Neural progenitor cell (in vitro differentiated cells): ENCODE measurements around the gene TMEM185B. TPM values are rescaled to one million over a fixed set of nuclear protein-coding genes. Genes with fewer than 3 reads are reported as not detected.

ENCODE experiments used
- DNase-seq: peaks from one replicate; pipeline ENCODE4 v3.0.0-alpha.2; 2016; ENCODE audit warnings: low spot score
- H2AFZ ChIP-seq: fragments of 200-600 bp; sonication (generic); replicated peaks from 2 replicates; pipeline ENCODE4 v1.6.1; 2016; ENCODE audit warnings: antibody characterized with exemption
- H3F3A ChIP-seq: fragments of 200-600 bp; sonication (generic); 2 replicates; pipeline ENCODE4 v1.6.1; 2016; ENCODE audit warnings: antibody characterized with exemption, low read depth
- H3K27ac ChIP-seq: fragments of 200-600 bp; sonication (generic); 2 replicates; pipeline ENCODE4 v1.5.1; 2016; ENCODE audit warnings: mild to moderate bottlenecking
- H3K27me3 ChIP-seq: fragments of 200-600 bp; sonication (generic); 2 replicates; pipeline ENCODE4 v1.6.1; 2016; ENCODE audit warnings: mild to moderate bottlenecking, moderate library complexity
- H3K36me3 ChIP-seq: fragments of 200-600 bp; sonication (generic); 2 replicates; pipeline ENCODE4 v1.5.1; 2016
- H3K4me1 ChIP-seq: fragments of 200-600 bp; sonication (generic); 2 replicates; pipeline ENCODE4 v1.6.1; 2016; ENCODE audit warnings: mixed run types
- H3K4me2 ChIP-seq: fragments of 200-600 bp; sonication (generic); 2 replicates; pipeline ENCODE4 v1.6.1; 2016
- H3K4me3 ChIP-seq: fragments of 200-600 bp; sonication (generic); 2 replicates; pipeline ENCODE4 v1.5.1; 2016
- H3K79me2 ChIP-seq: fragments of 200-600 bp; sonication (generic); 2 replicates; pipeline ENCODE4 v1.6.1; 2016; ENCODE audit warnings: low read depth
- H3K9ac ChIP-seq: fragments of 200-600 bp; sonication (generic); 2 replicates; pipeline ENCODE4 v1.6.1; 2016
- H3K9me3 ChIP-seq: fragments of 200-600 bp; sonication (generic); 2 replicates; pipeline ENCODE4 v1.5.1; 2016; ENCODE audit warnings: low read depth
- H4K20me1 ChIP-seq: fragments of 200-600 bp; sonication (generic); 2 replicates; pipeline ENCODE4 v1.6.1; 2016; ENCODE audit warnings: low read depth
- H3K27ac Mint-ChIP-seq: 3 replicates; pipeline ENCODE4 v1.8.0; 2021; ENCODE audit warnings: mixed read lengths
- H3K27me3 Mint-ChIP-seq: 2 replicates; pipeline ENCODE4 v1.8.0; 2022; ENCODE audit warnings: low read depth, mild to moderate bottlenecking, inconsistent platforms, moderate library complexity, mixed read lengths; ENCODE audit not compliant: insufficient read depth
- H3K36me3 Mint-ChIP-seq: 3 replicates; pipeline ENCODE4 v1.8.0; 2021; ENCODE audit warnings: mixed read lengths
- H3K4me1 Mint-ChIP-seq: 3 replicates; pipeline ENCODE4 v1.8.0; 2021; ENCODE audit warnings: mixed read lengths
- H3K4me3 Mint-ChIP-seq: 3 replicates; pipeline ENCODE4 v1.8.0; 2021; ENCODE audit warnings: mild to moderate bottlenecking, moderate library complexity, mixed read lengths
- H3K9me3 Mint-ChIP-seq: 3 replicates; pipeline ENCODE4 v1.8.0; 2020; ENCODE audit warnings: mixed read lengths
- EZH2 ChIP-seq: fragments of 200-600 bp; sonication (generic); IDR thresholded peaks from 2 replicates; pipeline ENCODE4 v1.6.1; 2017; ENCODE audit warnings: antibody characterized with exemption, mild to moderate bottlenecking, moderate library complexity
- EZH2phosphoT487 ChIP-seq: fragments of 200-600 bp; sonication (generic); IDR thresholded peaks from 2 replicates; pipeline ENCODE4 v1.6.1; 2017; ENCODE audit warnings: antibody characterized with exemption
- total RNA-seq: library from RNA; depleted of rRNA; stranded (reverse); fragments of >200 nt; gene quantifications from 2 replicates; pipeline ENCODE4 v1.2.3, GENCODE V29; 2015; ENCODE audit warnings: low replicate concordance
- TF ChIP-seq, protein P1 (sequence below): fragments of 200-600 bp; sonication (generic); IDR thresholded peaks from 2 replicates; pipeline ENCODE4 v1.5.1; 2017; ENCODE audit warnings: antibody characterized with exemption, mild to moderate bottlenecking

Gene TMEM185B
- total RNA-seq, 1 donor from 2014 or later: 11.1 TPM

DNA sequence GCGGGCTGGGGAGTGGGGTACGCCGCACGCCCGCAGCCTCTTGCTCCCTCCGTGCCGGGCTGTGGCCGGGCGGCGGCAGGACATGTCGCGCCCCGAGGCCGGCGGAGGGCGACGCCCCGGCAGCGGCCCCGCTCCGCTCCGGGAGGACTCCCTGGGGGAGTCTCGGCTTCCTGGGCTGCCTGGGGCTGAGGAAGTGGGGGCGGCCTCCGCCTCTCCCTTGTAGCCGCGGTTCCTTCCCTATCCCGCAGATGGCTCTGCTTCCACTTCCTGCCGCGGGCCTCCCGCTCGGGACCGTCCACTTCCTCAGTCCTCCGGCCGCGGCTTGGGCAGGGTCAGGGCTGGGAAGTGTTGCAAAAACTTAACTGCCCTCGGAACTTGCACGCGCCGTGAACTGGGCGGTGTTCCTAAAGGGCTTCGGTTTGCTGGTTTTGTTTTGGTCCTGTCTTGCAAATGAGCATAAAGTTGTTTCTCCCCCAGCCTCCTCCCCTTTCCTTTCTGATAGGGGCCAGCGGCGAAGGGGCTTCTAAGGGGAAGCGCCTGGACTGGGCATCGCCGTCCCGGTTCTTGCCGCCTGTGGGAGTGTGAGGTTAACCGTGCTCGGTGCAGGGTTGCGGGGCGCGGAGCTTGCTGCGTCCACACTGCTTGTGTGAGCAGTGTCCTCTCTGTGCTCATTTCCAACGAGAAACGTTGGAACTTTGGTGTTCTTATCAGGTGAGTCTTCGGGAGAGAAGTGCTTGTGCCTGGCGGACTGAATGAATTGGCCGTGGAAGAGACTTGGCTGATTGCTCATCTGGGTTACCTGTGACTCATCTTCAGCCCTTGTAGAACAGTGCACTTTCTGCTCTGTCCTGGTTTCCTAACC lies 30.1 kb upstream of the TMEM185B start:
- H3K9me3 Mint-ChIP-seq: peaks cover 7% of the 10 kb centered on the region
- Histone ChIP-seq H3K27me3 (peaks cover 32% of the 10 kb centered on the region), H3K4me1 (peaks cover 25% of the 10 kb centered on the region), H3K27ac (peak overlapping the region; percentile 55), H3K9ac (no peak overlapping the region), H3K4me3 (peak overlapping the region; percentile 65), H4K20me1 (peaks cover 9% of the 10 kb centered on the region), H2AFZ (peak overlapping the region; percentile 78), H3K4me2 (peak overlapping the region; percentile 95), H3K36me3 (no peaks in the 10 kb centered on the region), H3K9me3 (no peaks in the 10 kb centered on the region), H3F3A (peaks cover 15% of the 10 kb centered on the region), H3K79me2 (peaks cover 39% of the 10 kb centered on the region)
- peaks cover 15% of the 10 kb centered on the region for H3K36me3 Mint-ChIP-seq
- peaks cover 23% of the 10 kb centered on the region for H3K4me1 Mint-ChIP-seq
- peak overlapping the region; percentile 93 for H3K4me3 Mint-ChIP-seq
- peak overlapping the region; percentile 22 for H3K27ac Mint-ChIP-seq
- peaks cover 20% of the 10 kb centered on the region for H3K27me3 Mint-ChIP-seq
- no peak for TF ChIP-seq EZH2phosphoT487
- TF ChIP-seq, protein P1, sequence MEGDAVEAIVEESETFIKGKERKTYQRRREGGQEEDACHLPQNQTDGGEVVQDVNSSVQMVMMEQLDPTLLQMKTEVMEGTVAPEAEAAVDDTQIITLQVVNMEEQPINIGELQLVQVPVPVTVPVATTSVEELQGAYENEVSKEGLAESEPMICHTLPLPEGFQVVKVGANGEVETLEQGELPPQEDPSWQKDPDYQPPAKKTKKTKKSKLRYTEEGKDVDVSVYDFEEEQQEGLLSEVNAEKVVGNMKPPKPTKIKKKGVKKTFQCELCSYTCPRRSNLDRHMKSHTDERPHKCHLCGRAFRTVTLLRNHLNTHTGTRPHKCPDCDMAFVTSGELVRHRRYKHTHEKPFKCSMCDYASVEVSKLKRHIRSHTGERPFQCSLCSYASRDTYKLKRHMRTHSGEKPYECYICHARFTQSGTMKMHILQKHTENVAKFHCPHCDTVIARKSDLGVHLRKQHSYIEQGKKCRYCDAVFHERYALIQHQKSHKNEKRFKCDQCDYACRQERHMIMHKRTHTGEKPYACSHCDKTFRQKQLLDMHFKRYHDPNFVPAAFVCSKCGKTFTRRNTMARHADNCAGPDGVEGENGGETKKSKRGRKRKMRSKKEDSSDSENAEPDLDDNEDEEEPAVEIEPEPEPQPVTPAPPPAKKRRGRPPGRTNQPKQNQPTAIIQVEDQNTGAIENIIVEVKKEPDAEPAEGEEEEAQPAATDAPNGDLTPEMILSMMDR: peak; percentile 40
- DNase-seq: peak; percentile 86

GRCh38 chr2:120252225-120253020 lies 29.2 kb upstream of the TMEM185B start, which contains the start of gene RALB:
TSS of gene RALB (plus strand) at chr2:120252852. CDS start at chr2:120278665, 25,813 bp downstream.
- DNase-seq: peak; percentile 100
- Histone ChIP-seq H4K20me1 (peaks cover 9% of the 10 kb centered on the region), H3K36me3 (no peaks in the 10 kb centered on the region), H3F3A (peaks cover 15% of the 10 kb centered on the region), H2AFZ (peak within 1 kb of the TSS; percentile 80), H3K9ac (no peak within 1 kb of the TSS), H3K9me3 (no peaks in the 10 kb centered on the region), H3K79me2 (peaks cover 37% of the 10 kb centered on the region), H3K4me2 (peak within 1 kb of the TSS; percentile 95), H3K4me3 (peak within 1 kb of the TSS; percentile 65), H3K4me1 (peaks cover 25% of the 10 kb centered on the region), H3K27me3 (peaks cover 32% of the 10 kb centered on the region), H3K27ac (peak within 1 kb of the TSS; percentile 55)
- H3K4me1 Mint-ChIP-seq: peaks cover 23% of the 10 kb centered on the region
- peak within 1 kb of the TSS; percentile 22 for H3K27ac Mint-ChIP-seq
- peaks cover 7% of the 10 kb centered on the region for H3K36me3 Mint-ChIP-seq
- TF ChIP-seq, protein P1: no peak
- TF ChIP-seq EZH2phosphoT487 (peak; percentile 33), EZH2 (no peak)
- peaks cover 24% of the 10 kb centered on the region for H3K27me3 Mint-ChIP-seq
- peak within 1 kb of the TSS; percentile 95 for H3K4me3 Mint-ChIP-seq
- no peaks in the 10 kb centered on the region for H3K9me3 Mint-ChIP-seq

DNA sequence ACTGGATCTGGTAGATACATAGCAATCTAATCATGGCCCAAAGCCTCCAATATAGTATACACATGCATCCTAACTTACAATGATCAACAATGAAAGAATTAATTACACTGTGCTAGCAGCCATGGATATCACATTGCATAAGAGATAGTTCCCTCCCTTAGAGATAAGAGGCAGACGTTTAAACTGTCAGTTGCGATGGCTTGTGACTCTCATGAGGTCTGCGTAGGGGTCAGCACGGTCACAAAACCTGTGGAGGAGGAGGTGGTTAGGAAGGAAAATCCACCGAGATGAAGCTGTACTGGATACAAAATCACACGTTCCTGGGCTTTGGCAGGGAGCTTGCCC lies 28.7 kb upstream of the TMEM185B start:
- Mint-ChIP-seq H3K36me3 (peaks cover 7% of the 10 kb centered on the region), H3K4me1 (peaks cover 26% of the 10 kb centered on the region), H3K27ac (no peak overlapping the region), H3K4me3 (peak overlapping the region; percentile 95), H3K27me3 (peaks cover 24% of the 10 kb centered on the region), H3K9me3 (no peaks in the 10 kb centered on the region)
- Histone ChIP-seq H4K20me1 (peaks cover 9% of the 10 kb centered on the region), H3K4me3 (peak overlapping the region; percentile 65), H3K9ac (no peak overlapping the region), H3K4me2 (peak overlapping the region; percentile 87), H3K27me3 (peaks cover 32% of the 10 kb centered on the region), H3K27ac (no peak overlapping the region), H3K9me3 (no peaks in the 10 kb centered on the region), H2AFZ (peak overlapping the region; percentile 80), H3K36me3 (no peaks in the 10 kb centered on the region), H3K79me2 (peaks cover 31% of the 10 kb centered on the region), H3F3A (peaks cover 15% of the 10 kb centered on the region), H3K4me1 (peaks cover 25% of the 10 kb centered on the region)
- no peak for DNase-seq
- TF ChIP-seq EZH2 (no peak), EZH2phosphoT487 (no peak)
- TF ChIP-seq, protein P1: no peak
